K562 (cell line): Measurements from ENCODE around the gene SEC61A2. TPM values are rescaled to one million over a fixed set of nuclear protein-coding genes. Genes with fewer than 3 reads are reported as not detected.
A peak's percentile ranks its signal among the peaks of the same experiment; 100 is the strongest.

ENCODE experiments used
- REST ChIP-seq, 2 experiments: fragments of 450-650 bp; formaldehyde crosslinking in 1 of 2; IDR thresholded peaks; 2 replicates each; pipeline versions ENCODE4 v1.4.0 to v1.6.1; 2014 to 2020; ENCODE audit warnings: mild to moderate bottlenecking in 2 of 2, borderline replicate concordance in 1 of 2, low read depth in 1 of 2
- polyA plus RNA-seq, 8 experiments: library from polyadenylated mRNA; depleted of rRNA in 4 of 8; stranded (reverse) in 5 of 8; unstranded in 3 of 8; fragments of >200 nt; fragmentation: Nextera tagmentation in 2 of 8; fragmentation: Illumina TruSeq in 1 of 8; extraction: Ambion mirVana in 2 of 8; extraction: Trizol in 1 of 8; gene quantifications; 2 replicates each; pipeline versions ENCODE4 v1.2.1 to v1.2.3, GENCODE V29; 2011 to 2014; ENCODE audit warnings: inconsistent platforms in 1 of 8, missing spikeins in 1 of 8
- total RNA-seq, 7 experiments: library from RNA; depleted of rRNA in 6 of 7; stranded (reverse); fragments of >200 nt in 6 of 7; fragmentation: Illumina TruSeq in 2 of 7; extraction: Trizol in 2 of 7; gene quantifications; 2 replicates each; pipeline versions ENCODE4 v1.2.1 to v1.2.3, GENCODE V29; 2011 to 2021; ENCODE audit warnings: low replicate concordance in 1 of 7

SEC61A2 gene
- total and polyA plus RNA-seq, 9 of the 15 experiments (the other 6 are each of a cell fraction or from before 2014, with no cell fraction given): 1.2 to 9.7 (median 3.9) TPM

DNA sequence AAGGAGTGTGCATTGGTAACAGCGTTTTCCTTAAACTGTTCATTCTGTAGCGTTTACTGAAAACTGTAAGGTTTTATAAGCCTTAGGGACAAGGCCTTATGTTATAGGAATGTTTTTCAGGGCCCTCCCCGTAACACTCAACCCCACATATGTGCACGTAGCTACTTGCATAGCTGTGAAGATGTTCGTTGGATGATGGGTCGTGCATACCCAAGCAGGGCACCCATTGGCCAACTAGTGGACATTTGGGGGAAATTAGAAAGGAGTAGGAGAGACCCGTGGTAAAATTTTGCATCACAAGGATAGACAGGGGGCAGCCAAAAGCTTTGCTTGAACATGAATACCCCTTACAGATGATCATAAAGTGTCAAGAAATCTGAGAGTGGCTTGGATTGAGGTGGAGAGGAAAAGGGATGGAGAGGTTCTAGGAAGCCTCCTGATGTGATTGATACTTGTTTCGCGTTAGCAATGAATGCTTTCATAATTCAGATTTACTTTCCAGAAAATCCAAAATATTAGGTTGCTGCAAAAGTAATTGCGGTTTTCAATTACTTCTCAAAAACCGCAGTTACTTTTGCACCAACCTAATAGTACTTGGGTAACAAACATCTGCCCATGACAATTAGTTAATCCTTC is 878 bp downstream of the SEC61A2 start (continued):
- TF ChIP-seq REST (IDR thresholded peaks at IDR 0.05; ENCODE audit: borderline replicate concordance): peak; percentile 12; the same call in 1 of the 2 replicates
- no peak for TF ChIP-seq REST (CRISPR knock-in tag; IDR thresholded peaks at IDR 0.05; ENCODE audit: low read depth)
